DMS79 treated with DMSO at 0.1 percent for 48 hours (cell line): Measurements from ENCODE around the gene TBC1D4.
"Not testable (repeated sequence)": the region's sequence is repeated elsewhere in the genome, so short reads cannot be mapped to it uniquely, and the experiment has no call there.

ENCODE experiments used
- DNase-seq: peaks from one replicate; lab custom pipeline; 2025; lab: John Stamatoyannopoulos, UW

TBC1D4 gene

GRCh38 chr13:75454497-75454896 is 27.5 kb downstream of the TBC1D4 start:
- no peak for DNase-seq

DNA sequence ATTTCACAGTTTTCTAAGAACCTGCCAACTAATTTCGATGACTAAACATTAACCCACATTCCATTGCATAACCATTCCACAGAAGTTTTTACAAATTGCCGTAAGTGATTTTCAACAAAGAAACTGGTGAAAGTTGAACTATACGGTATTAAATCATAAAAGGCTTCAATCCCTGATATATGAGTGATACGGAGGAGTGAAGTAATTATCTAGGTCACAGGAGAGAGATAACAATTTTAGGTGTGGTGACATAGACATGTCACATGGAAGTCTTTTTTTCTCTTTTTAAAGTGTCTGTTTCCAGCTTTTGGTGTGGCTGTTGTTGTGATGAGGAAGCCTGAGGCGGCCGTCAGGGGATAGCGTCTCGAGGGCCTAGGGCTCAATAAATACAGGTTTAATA is 29.4 kb downstream of the TBC1D4 start:
- no peak for DNase-seq

DNA sequence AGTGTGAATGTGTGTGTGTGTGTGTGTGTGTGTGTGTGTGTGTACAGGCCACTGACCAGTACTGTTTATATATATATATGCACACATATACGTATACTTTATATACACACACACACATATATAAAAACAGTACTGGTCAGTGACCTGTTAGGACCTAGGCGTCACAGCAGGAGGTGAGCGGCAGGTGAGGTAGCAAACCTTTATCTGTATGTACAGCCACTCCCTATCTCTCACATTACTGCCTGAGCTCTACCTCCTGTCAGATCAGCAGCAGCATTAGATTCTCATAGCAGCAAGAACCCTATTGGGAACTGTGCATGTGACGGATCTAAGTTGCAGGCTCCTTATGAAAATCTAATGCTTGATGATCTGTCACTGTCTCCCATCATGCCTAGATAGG is 34.5 kb downstream of the TBC1D4 start:
- no peak for DNase-seq

GRCh38 chr13:75446874-75447273 is 35.1 kb downstream of the TBC1D4 start:
- no peak for DNase-seq

DNA sequence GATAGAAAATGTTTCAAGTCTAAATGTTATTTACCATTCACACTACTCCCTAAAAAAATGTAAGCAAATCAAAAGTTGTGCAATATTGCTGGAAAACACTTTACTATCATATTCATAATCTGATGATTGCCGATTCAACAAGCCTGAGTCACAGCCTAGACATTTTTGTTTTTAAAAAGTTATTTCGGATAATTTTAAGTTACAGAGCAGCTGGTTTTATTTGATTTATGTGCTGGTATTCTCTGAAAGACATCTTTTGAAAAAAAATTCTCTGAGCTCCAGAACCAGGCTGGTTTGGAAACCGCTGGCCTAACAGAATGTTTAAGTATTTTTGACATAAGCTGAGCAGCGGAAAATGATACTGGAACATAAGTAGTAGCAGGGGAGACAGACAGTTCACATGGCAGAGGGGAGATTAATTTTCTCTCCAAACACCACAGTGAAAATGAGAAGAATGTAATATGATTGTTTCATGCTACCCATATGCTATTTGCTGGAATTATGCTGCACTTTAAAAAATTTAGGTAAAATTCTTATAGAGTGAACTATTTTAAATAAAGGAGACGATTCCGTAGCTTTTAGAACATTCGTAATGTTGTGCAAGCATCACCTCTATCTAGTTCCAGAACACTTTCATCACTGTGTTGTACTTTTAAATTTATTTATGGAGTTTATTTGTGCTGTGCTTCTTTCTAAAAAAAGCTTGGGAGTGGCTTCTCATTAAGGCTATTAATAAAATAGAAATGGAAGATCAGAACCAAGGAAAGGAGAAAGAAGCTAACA is 36.1 kb downstream of the TBC1D4 start:
- DNase-seq: no peak

- DNase-seq: no peak
Measured at GRCh38 chr13:75444016-75444415, 38.0 kb downstream of the TBC1D4 start.

GRCh38 chr13:75443356-75443958 is 38.5 kb downstream of the TBC1D4 start:
- DNase-seq: no peak

- DNase-seq: no peak
Measured at GRCh38 chr13:75442736-75443234, 39.2 kb downstream of the TBC1D4 start.

- DNase-seq: no peak
Measured at GRCh38 chr13:75440100-75440499, 41.9 kb downstream of the TBC1D4 start.

GRCh38 chr13:75437582-75438318 is 44.2 kb downstream of the TBC1D4 start:
- no peak for DNase-seq

GRCh38 chr13:75434126-75434525 is 47.8 kb downstream of the TBC1D4 start:
- DNase-seq: not testable (repeated sequence)

- no peak for DNase-seq
Measured at GRCh38 chr13:75432811-75433244, 49.1 kb downstream of the TBC1D4 start.

- DNase-seq: no peak
Measured at GRCh38 chr13:75432045-75432444, 49.9 kb downstream of the TBC1D4 start.

- no peak for DNase-seq
Measured at GRCh38 chr13:75430436-75431209, 51.3 kb downstream of the TBC1D4 start.

- no peak for DNase-seq
Measured at GRCh38 chr13:75426421-75426820, 55.5 kb downstream of the TBC1D4 start.

- DNase-seq: no peak
Measured at GRCh38 chr13:75425216-75426009, 56.6 kb downstream of the TBC1D4 start.

DNA sequence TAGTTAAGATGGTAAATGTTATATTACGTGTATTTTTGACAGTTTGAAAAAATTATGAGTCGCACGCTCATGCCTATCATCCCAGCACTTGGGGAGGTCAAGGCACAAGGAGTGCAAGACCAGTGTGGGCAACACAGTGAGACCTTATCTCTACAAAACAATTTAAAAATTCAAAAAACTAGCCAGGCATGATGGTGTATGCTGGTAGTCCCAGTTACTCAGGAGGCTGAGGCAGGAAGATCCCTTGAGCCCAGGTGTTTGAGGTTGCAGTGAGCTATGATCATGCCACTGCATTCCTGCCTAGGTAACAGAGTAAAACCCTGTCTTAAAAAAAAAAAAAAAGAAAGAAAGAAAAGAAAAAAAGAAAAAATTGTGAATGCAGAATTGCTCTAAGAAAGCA is 58.0 kb downstream of the TBC1D4 start:
- no peak for DNase-seq

- no peak for DNase-seq
Measured at GRCh38 chr13:75422028-75422427, 59.9 kb downstream of the TBC1D4 start.

DNA sequence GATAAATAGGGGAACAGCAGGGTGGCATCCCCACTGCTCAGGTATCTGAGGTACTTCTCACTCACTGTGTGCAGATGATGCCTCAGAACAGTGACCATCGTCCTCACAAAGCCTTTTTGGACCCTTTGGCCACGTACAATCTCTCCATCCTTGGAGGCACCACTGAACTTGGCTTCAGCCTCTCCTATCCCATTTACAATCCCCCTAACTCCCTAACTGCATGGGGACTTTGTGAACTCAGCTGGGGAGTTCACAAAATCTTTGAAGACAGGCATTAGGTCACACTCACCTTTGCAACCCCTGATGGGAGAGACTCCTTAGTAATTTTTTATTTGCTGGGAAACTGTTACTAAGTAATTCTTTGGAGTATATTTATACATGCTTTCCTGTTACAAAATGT is 60.8 kb downstream of the TBC1D4 start:
- DNase-seq: no peak

GRCh38 chr13:75419656-75420055 is 62.3 kb downstream of the TBC1D4 start:
- DNase-seq: no peak

DNA sequence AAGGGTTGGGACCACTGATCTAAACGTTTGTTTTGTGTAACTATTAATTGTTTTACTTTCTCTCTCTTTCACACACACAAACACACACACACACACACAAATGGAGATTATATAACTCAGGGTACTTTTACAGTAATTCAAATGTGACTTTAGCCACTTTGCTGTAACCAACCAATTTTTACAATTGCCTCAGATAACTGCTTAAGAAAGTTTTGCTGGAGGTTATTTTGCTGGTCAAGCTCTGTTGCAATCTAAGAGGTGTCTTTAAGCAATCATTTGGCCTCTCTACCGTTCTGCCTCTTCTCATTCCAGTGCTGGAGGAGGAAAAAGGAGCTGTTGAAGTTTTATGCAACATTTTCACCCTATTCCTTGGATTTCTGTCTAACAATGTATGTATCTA is 63.0 kb downstream of the TBC1D4 start:
- DNase-seq: no peak
